ENCODE data around the gene CSRNP2.
A peak's percentile ranks its signal among the peaks of the same experiment; 100 is the strongest.
"Not testable (repeated sequence)": the region's sequence is repeated elsewhere in the genome, so short reads cannot be mapped to it uniquely, and the experiment has no call there.

Gene CSRNP2

DNA sequence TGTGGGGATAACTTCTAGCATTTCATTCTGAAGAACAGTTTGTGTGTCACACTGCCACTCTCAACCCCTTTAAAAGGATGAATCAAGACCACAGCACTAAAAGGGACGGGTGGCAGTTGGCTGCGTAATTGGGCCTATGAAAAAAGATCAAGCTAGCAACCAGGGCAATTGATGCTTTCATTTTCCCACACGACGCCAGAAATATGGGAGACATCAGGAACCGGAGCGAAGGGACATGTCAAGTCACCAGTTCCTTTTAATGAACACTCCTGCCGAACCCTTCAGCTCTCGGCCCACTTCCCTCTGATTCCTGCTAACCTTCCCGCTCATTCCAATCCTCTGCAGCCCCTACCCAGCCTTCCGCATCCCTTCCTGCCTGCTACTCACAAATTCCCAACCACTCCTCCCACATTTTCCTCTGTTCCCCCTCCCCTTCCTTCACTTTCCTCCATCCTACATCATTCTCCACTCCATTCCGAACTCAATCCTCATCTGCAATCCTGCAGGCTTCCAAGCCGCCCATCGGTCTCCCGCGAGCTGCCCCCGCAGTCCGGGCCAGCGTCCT is 753 bp downstream of the CSRNP2 start:
- peak; percentile 34 for DNase-seq

DNA sequence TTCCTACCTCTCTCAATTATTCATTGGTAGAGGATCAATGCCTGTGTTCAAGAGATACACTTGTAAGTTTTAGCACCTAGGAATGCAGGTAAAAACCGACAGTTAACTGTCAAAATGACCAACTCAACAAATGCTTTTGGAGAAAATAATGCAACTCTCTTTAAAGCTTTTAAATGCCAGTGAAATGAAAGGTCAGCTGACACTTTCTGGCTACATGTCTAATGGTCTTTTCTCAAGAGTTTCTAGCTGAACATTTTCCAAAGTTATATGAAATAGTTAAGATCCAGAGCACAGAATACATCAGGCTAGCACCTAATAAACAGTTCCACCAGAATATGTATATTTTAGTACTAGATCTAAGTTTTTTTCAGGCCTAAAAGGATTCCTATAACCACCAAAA is 2.0 kb downstream of the CSRNP2 start:
- H3K27ac ChIP-seq = no peak overlapping the region
- in situ Hi-C loops (cut with HindIII; ENCODE audit: low pct_ligation_motif_present, low sequenced_read_pairs) = no loop called here
- H3K27me3 ChIP-seq (replicated peaks) = no peaks in the 10 kb centered on the region
- H3K36me3 ChIP-seq (replicated peaks) = peaks cover 2% of the 10 kb centered on the region
- TF ChIP-seq, protein P1, sequence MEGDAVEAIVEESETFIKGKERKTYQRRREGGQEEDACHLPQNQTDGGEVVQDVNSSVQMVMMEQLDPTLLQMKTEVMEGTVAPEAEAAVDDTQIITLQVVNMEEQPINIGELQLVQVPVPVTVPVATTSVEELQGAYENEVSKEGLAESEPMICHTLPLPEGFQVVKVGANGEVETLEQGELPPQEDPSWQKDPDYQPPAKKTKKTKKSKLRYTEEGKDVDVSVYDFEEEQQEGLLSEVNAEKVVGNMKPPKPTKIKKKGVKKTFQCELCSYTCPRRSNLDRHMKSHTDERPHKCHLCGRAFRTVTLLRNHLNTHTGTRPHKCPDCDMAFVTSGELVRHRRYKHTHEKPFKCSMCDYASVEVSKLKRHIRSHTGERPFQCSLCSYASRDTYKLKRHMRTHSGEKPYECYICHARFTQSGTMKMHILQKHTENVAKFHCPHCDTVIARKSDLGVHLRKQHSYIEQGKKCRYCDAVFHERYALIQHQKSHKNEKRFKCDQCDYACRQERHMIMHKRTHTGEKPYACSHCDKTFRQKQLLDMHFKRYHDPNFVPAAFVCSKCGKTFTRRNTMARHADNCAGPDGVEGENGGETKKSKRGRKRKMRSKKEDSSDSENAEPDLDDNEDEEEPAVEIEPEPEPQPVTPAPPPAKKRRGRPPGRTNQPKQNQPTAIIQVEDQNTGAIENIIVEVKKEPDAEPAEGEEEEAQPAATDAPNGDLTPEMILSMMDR (IDR thresholded peaks at IDR 0.05; ENCODE audit: low read depth, low read length, missing control alignments) = no peak
- no peak for DNase-seq
- no peak overlapping the region for H3K4me3 ChIP-seq (ENCODE audit: low read depth, low read length)

More for the DNA sequence above, 753 bp downstream of the CSRNP2 start:
- in situ Hi-C loops (cut with HindIII; ENCODE audit: low pct_ligation_motif_present, low sequenced_read_pairs) = no loop called here
- Histone ChIP-seq H3K4me3 (ENCODE audit: low read depth, low read length) (peak overlapping the region; percentile 91), H3K27ac (peak overlapping the region; percentile 95), H3K36me3 (replicated peaks) (no peaks in the 10 kb centered on the region), H3K27me3 (replicated peaks) (no peaks in the 10 kb centered on the region)
- TF ChIP-seq, protein P1 (IDR thresholded peaks at IDR 0.05; ENCODE audit: low read depth, low read length, missing control alignments) = no peak

DNA sequence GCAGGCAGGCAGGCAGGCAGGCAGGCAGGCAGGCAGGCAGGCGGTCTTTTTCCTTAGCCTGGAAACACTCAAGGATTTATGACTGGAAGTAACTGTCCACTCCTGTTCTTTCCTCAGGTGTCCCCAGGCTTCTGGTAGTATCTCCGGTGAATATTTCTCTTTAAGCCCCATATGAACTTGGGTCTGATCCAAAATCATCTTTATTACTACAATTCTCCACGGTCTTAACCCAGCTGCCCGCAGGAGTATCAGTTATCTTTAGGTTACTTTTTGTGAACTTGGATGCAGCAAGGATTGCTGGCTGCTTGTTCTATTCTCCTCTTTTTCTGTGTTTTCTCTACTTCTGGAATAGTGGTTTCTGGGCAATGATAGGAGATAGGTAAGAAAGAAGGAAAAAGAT is 3.3 kb downstream of the CSRNP2 start:
- no peak for DNase-seq
- Histone ChIP-seq H3K36me3 (replicated peaks) (peaks cover 5% of the 10 kb centered on the region), H3K27ac (no peak overlapping the region), H3K27me3 (replicated peaks) (no peaks in the 10 kb centered on the region), H3K4me3 (ENCODE audit: low read depth, low read length) (no peak overlapping the region)
- in situ Hi-C loops (cut with HindIII; ENCODE audit: low pct_ligation_motif_present, low sequenced_read_pairs) = no loop called here
- TF ChIP-seq, protein P1 (IDR thresholded peaks at IDR 0.05; ENCODE audit: low read depth, low read length, missing control alignments) = no peak

DNA sequence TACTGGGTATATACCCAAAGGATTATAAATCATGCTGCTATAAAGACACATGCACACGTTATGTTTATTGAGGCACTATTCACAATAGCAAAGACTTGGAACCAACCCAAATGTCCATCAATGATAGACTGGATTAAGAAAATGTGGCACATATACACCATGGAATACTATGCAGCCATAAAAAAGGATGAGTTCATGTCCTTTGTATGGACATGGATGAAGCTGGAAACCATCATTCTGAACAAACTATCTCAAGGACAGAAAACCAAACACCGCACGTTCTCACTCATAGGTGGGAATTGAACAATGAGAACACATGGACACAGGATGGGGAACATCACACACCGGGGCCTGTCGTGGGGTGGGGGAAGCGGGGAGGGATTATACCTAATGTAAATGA is 4.5 kb downstream of the CSRNP2 start:
- H3K4me3 ChIP-seq (ENCODE audit: low read depth, low read length); H3K27me3 ChIP-seq (replicated peaks); H3K27ac ChIP-seq; DNase-seq; in situ Hi-C loops (cut with HindIII; ENCODE audit: low pct_ligation_motif_present, low sequenced_read_pairs); H3K36me3 ChIP-seq (replicated peaks): not testable (repeated sequence)

DNA sequence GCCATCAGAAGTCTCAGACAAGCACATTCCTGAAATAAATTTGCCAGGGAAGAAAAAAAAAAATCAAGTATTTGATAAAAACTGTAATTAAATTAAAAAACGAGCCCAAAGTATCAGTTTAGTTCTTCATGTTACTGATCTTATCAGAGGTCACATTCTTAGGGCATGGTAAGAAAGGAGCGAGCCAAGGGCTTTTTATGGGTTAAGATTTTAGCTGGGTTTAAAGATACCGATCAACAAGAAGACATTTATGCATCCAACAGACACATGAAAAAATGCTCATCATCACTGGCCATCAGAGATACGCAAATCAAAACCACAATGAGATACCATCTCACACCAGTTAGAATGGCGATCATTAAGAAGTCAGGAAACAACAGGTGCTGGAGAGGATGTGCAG is 5.0 kb downstream of the CSRNP2 start:
- in situ Hi-C loops (cut with HindIII; ENCODE audit: low pct_ligation_motif_present, low sequenced_read_pairs); H3K4me3 ChIP-seq (ENCODE audit: low read depth, low read length); H3K27ac ChIP-seq; H3K27me3 ChIP-seq (replicated peaks); DNase-seq: not testable (repeated sequence)
- H3K36me3 ChIP-seq (replicated peaks) = peaks cover 11% of the 10 kb centered on the region

DNA sequence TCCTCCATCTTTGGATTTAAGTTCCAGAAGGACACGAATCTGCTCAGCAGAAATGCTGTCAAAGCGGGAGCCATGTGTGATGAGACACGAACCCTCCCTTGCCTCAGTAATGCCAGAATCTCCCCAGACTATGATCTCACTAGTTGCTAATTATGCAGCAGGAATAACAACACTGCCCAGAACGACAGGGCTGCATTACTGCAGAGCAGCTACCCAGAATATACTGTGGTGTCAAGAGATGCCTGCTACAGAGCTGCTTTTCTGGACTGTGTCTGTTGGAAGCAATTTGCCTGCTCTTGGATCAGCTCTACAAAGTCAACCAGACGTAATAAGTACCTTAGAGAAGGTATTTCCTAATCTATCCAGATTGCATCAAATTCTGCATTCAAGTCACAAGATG is 5.5 kb downstream of the CSRNP2 start:
- H3K27ac ChIP-seq = no peak overlapping the region
- TF ChIP-seq, protein P1 (IDR thresholded peaks at IDR 0.05; ENCODE audit: low read depth, low read length, missing control alignments) = no peak
- peak; percentile 17 for DNase-seq
- no peaks in the 10 kb centered on the region for H3K27me3 ChIP-seq (replicated peaks)
- H3K36me3 ChIP-seq (replicated peaks) = peaks cover 15% of the 10 kb centered on the region
- in situ Hi-C loops (cut with HindIII; ENCODE audit: low pct_ligation_motif_present, low sequenced_read_pairs) = no loop called here
- H3K4me3 ChIP-seq (ENCODE audit: low read depth, low read length) = no peak overlapping the region

DNA sequence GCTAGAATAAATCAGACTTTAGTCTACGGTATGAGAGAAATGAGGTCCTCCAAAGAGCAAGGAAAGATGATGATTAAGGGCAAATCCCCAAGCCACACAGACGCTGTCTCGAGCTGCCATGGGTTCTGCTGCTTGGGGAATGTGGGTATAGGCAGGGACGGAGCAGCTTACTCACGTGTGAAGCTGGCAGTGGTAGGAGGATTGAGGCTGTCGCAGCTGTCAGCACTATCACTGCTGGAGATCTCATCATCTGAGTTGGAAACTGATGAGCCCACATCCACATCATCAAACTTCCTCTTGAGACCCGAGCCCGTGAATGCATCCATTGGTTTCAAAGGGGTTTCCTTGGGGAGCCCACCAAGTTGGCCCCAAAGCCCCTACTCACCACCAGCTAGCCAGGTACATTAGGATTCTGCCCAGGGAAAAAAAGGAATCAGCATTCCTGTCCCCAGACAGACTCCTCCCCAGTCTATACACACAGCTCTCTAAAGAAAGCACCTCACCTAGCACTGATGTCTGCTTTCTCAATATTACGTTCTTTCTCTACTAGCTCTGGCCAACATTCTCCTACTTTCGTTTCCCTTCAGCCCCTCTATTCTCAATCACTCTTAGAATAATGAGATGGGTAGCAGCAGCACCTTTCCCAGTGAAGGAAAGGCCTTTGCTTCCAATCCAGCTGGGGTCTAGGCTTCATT is 7.0 kb downstream of the CSRNP2 start:
- Histone ChIP-seq H3K27me3 (replicated peaks) (no peaks in the 10 kb centered on the region), H3K36me3 (replicated peaks) (peaks cover 27% of the 10 kb centered on the region), H3K4me3 (ENCODE audit: low read depth, low read length) (no peak overlapping the region), H3K27ac (no peak overlapping the region)
- TF ChIP-seq, protein P1 (IDR thresholded peaks at IDR 0.05; ENCODE audit: low read depth, low read length, missing control alignments) = no peak
- DNase-seq = no peak
- in situ Hi-C loops (cut with HindIII; ENCODE audit: low pct_ligation_motif_present, low sequenced_read_pairs) = no loop called here

All from brain microvascular endothelial cell (primary cell).